Neural progenitor cell (in vitro differentiated cells): Measurements from ENCODE around the gene BCORL1. TPM values are rescaled to one million over a fixed set of nuclear protein-coding genes. Genes with fewer than 3 reads are reported as not detected.

Experiments
- DNase-seq: peaks from one replicate; pipeline ENCODE4 v3.0.0-alpha.2; 2016; ENCODE audit warnings: low spot score
- H2AFZ ChIP-seq: fragments of 200-600 bp; sonication (generic); replicated peaks from 2 replicates; pipeline ENCODE4 v1.6.1; 2016; ENCODE audit warnings: antibody characterized with exemption
- H3F3A ChIP-seq: fragments of 200-600 bp; sonication (generic); 2 replicates; pipeline ENCODE4 v1.6.1; 2016; ENCODE audit warnings: antibody characterized with exemption, low read depth
- H3K27ac ChIP-seq: fragments of 200-600 bp; sonication (generic); 2 replicates; pipeline ENCODE4 v1.5.1; 2016; ENCODE audit warnings: mild to moderate bottlenecking
- H3K27me3 ChIP-seq: fragments of 200-600 bp; sonication (generic); 2 replicates; pipeline ENCODE4 v1.6.1; 2016; ENCODE audit warnings: mild to moderate bottlenecking, moderate library complexity
- H3K36me3 ChIP-seq: fragments of 200-600 bp; sonication (generic); 2 replicates; pipeline ENCODE4 v1.5.1; 2016
- H3K4me1 ChIP-seq: fragments of 200-600 bp; sonication (generic); 2 replicates; pipeline ENCODE4 v1.6.1; 2016; ENCODE audit warnings: mixed run types
- H3K4me2 ChIP-seq: fragments of 200-600 bp; sonication (generic); 2 replicates; pipeline ENCODE4 v1.6.1; 2016
- H3K4me3 ChIP-seq: fragments of 200-600 bp; sonication (generic); 2 replicates; pipeline ENCODE4 v1.5.1; 2016
- H3K79me2 ChIP-seq: fragments of 200-600 bp; sonication (generic); 2 replicates; pipeline ENCODE4 v1.6.1; 2016; ENCODE audit warnings: low read depth
- H3K9ac ChIP-seq: fragments of 200-600 bp; sonication (generic); 2 replicates; pipeline ENCODE4 v1.6.1; 2016
- H3K9me3 ChIP-seq: fragments of 200-600 bp; sonication (generic); 2 replicates; pipeline ENCODE4 v1.5.1; 2016; ENCODE audit warnings: low read depth
- H4K20me1 ChIP-seq: fragments of 200-600 bp; sonication (generic); 2 replicates; pipeline ENCODE4 v1.6.1; 2016; ENCODE audit warnings: low read depth
- H3K27ac Mint-ChIP-seq: 3 replicates; pipeline ENCODE4 v1.8.0; 2021; ENCODE audit warnings: mixed read lengths
- H3K27me3 Mint-ChIP-seq: 2 replicates; pipeline ENCODE4 v1.8.0; 2022; ENCODE audit warnings: low read depth, mild to moderate bottlenecking, inconsistent platforms, moderate library complexity, mixed read lengths; ENCODE audit not compliant: insufficient read depth
- H3K36me3 Mint-ChIP-seq: 3 replicates; pipeline ENCODE4 v1.8.0; 2021; ENCODE audit warnings: mixed read lengths
- H3K4me1 Mint-ChIP-seq: 3 replicates; pipeline ENCODE4 v1.8.0; 2021; ENCODE audit warnings: mixed read lengths
- H3K4me3 Mint-ChIP-seq: 3 replicates; pipeline ENCODE4 v1.8.0; 2021; ENCODE audit warnings: mild to moderate bottlenecking, moderate library complexity, mixed read lengths
- H3K9me3 Mint-ChIP-seq: 3 replicates; pipeline ENCODE4 v1.8.0; 2020; ENCODE audit warnings: mixed read lengths
- EZH2 ChIP-seq: fragments of 200-600 bp; sonication (generic); IDR thresholded peaks from 2 replicates; pipeline ENCODE4 v1.6.1; 2017; ENCODE audit warnings: antibody characterized with exemption, mild to moderate bottlenecking, moderate library complexity
- EZH2phosphoT487 ChIP-seq: fragments of 200-600 bp; sonication (generic); IDR thresholded peaks from 2 replicates; pipeline ENCODE4 v1.6.1; 2017; ENCODE audit warnings: antibody characterized with exemption
- total RNA-seq: library from RNA; depleted of rRNA; stranded (reverse); fragments of >200 nt; gene quantifications from 2 replicates; pipeline ENCODE4 v1.2.3, GENCODE V29; 2015; ENCODE audit warnings: low replicate concordance
- TF ChIP-seq, protein P1 (sequence below): fragments of 200-600 bp; sonication (generic); IDR thresholded peaks from 2 replicates; pipeline ENCODE4 v1.5.1; 2017; ENCODE audit warnings: antibody characterized with exemption, mild to moderate bottlenecking

BCORL1 gene
- total RNA-seq, 1 donor from 2014 or later, result 5.1 TPM

DNA sequence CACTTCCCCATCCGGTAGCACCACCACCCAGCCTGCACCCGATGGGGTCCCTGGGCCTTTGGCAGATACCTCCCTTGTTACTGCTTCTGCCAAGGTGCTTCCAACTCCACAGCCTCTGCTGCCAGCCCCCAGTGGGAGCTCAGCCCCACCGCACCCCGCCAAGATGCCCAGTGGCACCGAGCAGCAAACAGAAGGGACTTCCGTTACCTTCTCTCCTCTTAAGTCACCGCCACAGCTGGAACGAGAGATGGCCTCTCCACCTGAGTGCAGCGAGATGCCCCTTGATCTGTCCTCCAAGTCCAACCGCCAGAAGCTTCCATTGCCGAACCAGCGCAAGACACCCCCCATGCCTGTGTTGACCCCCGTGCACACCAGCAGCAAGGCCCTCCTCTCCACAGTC, 31.9 kb downstream of the BCORL1 start:
- Histone ChIP-seq H2AFZ (no peak overlapping the region), H3K9me3 (no peaks in the 10 kb centered on the region), H3K9ac (no peak overlapping the region), H3K4me3 (no peak overlapping the region), H3K4me1 (no peaks in the 10 kb centered on the region), H3K4me2 (no peak overlapping the region), H3K27ac (no peak overlapping the region), H4K20me1 (peaks cover 35% of the 10 kb centered on the region), H3K27me3 (no peaks in the 10 kb centered on the region), H3K79me2 (peaks cover 4% of the 10 kb centered on the region), H3K36me3 (no peaks in the 10 kb centered on the region), H3F3A (no peaks in the 10 kb centered on the region)
- peaks cover 42% of the 10 kb centered on the region for H3K36me3 Mint-ChIP-seq
- no peaks in the 10 kb centered on the region for H3K9me3 Mint-ChIP-seq
- TF ChIP-seq, protein P1, sequence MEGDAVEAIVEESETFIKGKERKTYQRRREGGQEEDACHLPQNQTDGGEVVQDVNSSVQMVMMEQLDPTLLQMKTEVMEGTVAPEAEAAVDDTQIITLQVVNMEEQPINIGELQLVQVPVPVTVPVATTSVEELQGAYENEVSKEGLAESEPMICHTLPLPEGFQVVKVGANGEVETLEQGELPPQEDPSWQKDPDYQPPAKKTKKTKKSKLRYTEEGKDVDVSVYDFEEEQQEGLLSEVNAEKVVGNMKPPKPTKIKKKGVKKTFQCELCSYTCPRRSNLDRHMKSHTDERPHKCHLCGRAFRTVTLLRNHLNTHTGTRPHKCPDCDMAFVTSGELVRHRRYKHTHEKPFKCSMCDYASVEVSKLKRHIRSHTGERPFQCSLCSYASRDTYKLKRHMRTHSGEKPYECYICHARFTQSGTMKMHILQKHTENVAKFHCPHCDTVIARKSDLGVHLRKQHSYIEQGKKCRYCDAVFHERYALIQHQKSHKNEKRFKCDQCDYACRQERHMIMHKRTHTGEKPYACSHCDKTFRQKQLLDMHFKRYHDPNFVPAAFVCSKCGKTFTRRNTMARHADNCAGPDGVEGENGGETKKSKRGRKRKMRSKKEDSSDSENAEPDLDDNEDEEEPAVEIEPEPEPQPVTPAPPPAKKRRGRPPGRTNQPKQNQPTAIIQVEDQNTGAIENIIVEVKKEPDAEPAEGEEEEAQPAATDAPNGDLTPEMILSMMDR, result no peak
- TF ChIP-seq EZH2 (no peak), EZH2phosphoT487 (no peak)
- DNase-seq, result no peak
- no peak overlapping the region for H3K27ac Mint-ChIP-seq
- H3K27me3 Mint-ChIP-seq, result peaks cover 6% of the 10 kb centered on the region
- H3K4me3 Mint-ChIP-seq, result no peak overlapping the region
- H3K4me1 Mint-ChIP-seq, result peaks cover 4% of the 10 kb centered on the region

- H3K27me3 Mint-ChIP-seq, result peaks cover 6% of the 10 kb centered on the region
- Histone ChIP-seq H3K4me2 (no peak overlapping the region), H3K4me1 (no peaks in the 10 kb centered on the region), H3K27me3 (no peaks in the 10 kb centered on the region), H3K9ac (no peak overlapping the region), H3K36me3 (no peaks in the 10 kb centered on the region), H3K9me3 (no peaks in the 10 kb centered on the region), H4K20me1 (peaks cover 39% of the 10 kb centered on the region), H3K27ac (no peak overlapping the region), H3F3A (no peaks in the 10 kb centered on the region), H3K4me3 (no peak overlapping the region), H3K79me2 (peaks cover 4% of the 10 kb centered on the region), H2AFZ (no peak overlapping the region)
- H3K9me3 Mint-ChIP-seq, result no peaks in the 10 kb centered on the region
- no peak for DNase-seq
- no peak overlapping the region for H3K4me3 Mint-ChIP-seq
- no peak overlapping the region for H3K27ac Mint-ChIP-seq
- peaks cover 7% of the 10 kb centered on the region for H3K4me1 Mint-ChIP-seq
- TF ChIP-seq, protein P1, result no peak
- TF ChIP-seq EZH2 (no peak), EZH2phosphoT487 (no peak)
- H3K36me3 Mint-ChIP-seq, result peaks cover 42% of the 10 kb centered on the region
Observed at GRCh38 chrX:130014770-130015169, 32.3 kb downstream of the BCORL1 start.

- H3K4me1 Mint-ChIP-seq, result peaks cover 10% of the 10 kb centered on the region
- H3K36me3 ChIP-seq, result no peaks in the 10 kb centered on the region
- H3K4me3 Mint-ChIP-seq, result no peak overlapping the region
- H3K9ac ChIP-seq, result no peak overlapping the region
- no peak overlapping the region for H3K4me3 ChIP-seq
- peaks cover 45% of the 10 kb centered on the region for H3K36me3 Mint-ChIP-seq
- H3K4me1 ChIP-seq, result no peaks in the 10 kb centered on the region
- TF ChIP-seq EZH2, result no peak
- TF ChIP-seq, protein P1, result no peak
- H3F3A ChIP-seq, result no peaks in the 10 kb centered on the region
- no peak for DNase-seq
- H3K9me3 Mint-ChIP-seq, result no peaks in the 10 kb centered on the region
- H3K27me3 ChIP-seq, result no peaks in the 10 kb centered on the region
- H4K20me1 ChIP-seq, result peaks cover 43% of the 10 kb centered on the region
- H3K27ac ChIP-seq, result no peak overlapping the region
- H3K27me3 Mint-ChIP-seq, result peaks cover 6% of the 10 kb centered on the region
- no peak overlapping the region for H3K27ac Mint-ChIP-seq
- no peak overlapping the region for H3K4me2 ChIP-seq
- H3K79me2 ChIP-seq, result peaks cover 4% of the 10 kb centered on the region
- no peak overlapping the region for H2AFZ ChIP-seq
- no peaks in the 10 kb centered on the region for H3K9me3 ChIP-seq
Observed at GRCh38 chrX:130015181-130015580, 32.7 kb downstream of the BCORL1 start.
